GM18858 (cell line): ENCODE results near the gene PRKCE.

Experiments
- ATAC-seq: cut with Tn5 transposase; IDR thresholded peaks from one replicate; pipeline ENCODE4 v1.9.1; 2021; ENCODE audit not compliant: unreplicated experiment

The PRKCE gene

DNA sequence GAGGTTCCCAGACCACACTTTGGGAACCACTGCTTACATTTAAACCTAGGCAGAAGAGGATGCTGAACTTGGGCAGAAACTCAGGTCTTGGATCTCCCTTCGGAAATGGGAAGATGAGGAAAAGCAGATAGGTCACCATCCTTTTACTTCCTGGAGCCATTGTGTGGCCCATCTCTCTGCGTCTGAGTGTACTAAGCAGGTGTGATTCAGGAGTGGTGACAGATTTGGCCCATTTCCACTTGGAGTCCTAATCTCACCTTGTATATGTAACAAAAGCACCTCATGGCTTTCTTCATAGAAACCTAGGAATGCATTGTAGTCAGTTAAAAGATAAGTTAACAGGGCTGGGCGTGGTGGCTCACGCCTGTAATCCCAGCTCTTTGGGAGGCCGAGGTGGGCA is 71.0 kb downstream of the PRKCE start:
- ATAC-seq: no peak

DNA sequence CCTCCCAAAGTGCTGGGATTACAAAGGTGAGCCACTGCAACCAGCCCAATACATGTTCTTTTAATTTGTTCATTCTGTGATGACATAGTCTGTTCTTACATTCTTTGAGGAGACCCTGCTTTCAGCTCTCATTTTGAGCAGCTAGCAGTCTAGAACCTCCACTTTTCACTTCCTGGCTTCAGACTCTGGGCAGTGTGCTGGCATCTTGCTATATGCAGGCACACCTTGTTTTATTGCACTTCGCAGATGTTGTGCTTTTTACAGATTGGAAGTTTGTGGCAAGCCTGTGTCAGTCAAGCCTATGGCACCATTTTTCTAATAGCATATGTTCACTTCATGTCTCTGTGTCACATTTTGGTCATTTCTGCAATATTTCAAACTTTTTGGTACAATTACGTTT is 72.4 kb downstream of the PRKCE start:
- no peak for ATAC-seq

DNA sequence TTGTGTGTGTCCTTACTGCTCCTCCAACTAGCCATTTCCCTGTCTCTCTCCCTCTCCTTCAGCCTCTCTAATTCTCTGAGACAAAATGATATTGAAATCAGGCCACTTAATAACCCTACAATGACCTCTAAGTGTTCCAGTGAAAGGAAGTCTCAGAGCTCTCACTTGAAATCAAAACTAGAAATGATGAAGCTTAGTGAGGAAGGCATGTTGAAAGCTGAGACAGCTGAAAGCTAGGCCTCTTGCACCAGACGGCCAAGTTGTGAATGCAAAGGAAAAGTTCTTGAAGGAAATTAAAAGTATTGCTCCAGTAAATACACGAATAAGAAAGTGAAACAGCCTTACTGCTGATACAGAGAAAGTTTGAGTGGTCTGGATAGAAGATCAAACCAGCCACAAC is 72.9 kb downstream of the PRKCE start:
- ATAC-seq: no peak

DNA sequence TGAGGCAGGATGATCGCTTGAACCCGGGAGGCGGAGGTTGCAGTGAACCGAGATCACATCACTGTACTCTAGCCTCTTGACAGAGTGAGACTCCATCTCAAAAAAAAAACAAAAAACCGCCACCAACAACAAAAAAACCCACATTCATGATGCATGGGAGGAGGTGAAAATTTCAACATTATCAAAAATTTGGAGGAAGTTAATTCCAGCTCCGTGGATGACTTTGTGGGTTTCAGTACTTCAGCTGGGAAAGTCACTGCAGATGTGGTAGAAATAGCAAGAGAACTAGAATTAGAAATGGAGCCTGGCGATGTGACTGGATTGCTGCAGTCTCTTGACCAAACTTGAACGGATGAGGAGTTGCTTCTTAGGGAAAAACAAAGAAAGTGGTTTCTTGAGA is 74.3 kb downstream of the PRKCE start:
- no peak for ATAC-seq

DNA sequence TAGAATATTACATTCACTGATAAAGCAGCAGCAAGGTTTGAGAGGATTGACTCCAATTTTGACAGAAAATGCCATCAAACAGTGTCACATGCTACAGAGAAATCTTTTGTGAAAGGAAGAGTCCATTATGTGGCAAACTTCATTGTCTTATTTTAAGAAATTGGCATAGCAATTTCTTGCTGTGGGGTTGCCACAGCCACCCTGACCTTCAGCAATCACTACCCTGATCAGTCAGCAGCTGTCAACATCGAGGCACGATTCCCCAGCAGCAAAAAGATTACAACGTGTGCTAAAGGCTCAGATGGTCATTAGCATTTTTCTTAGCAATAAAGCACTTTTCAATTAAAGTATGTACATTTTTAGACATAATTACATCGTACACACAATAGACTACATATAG is 74.7 kb downstream of the PRKCE start:
- no peak for ATAC-seq

DNA sequence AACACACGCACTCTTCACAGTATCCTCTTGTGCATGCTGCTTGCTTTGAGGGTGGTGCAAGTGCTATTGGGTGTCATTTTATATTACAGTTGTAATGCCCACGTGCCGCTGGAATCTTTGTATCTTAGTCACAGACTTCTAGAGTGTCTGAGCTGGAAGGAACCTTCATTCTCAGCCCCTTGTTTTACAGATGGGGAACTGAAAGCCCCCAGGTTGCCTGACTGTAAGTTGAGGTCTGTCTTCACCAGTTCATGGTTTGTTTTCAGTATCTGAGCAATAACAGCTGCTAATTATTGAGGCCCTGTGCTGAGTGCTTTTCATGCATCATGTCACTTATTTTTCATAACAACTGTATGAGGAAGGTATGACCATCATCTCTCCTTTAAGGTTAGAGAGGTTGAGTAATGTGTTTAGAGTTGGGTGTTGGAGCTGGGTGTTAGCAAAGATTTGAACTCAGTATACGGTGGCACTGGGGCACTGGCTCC is 77.0 kb downstream of the PRKCE start:
- peak; percentile 76 for ATAC-seq

DNA sequence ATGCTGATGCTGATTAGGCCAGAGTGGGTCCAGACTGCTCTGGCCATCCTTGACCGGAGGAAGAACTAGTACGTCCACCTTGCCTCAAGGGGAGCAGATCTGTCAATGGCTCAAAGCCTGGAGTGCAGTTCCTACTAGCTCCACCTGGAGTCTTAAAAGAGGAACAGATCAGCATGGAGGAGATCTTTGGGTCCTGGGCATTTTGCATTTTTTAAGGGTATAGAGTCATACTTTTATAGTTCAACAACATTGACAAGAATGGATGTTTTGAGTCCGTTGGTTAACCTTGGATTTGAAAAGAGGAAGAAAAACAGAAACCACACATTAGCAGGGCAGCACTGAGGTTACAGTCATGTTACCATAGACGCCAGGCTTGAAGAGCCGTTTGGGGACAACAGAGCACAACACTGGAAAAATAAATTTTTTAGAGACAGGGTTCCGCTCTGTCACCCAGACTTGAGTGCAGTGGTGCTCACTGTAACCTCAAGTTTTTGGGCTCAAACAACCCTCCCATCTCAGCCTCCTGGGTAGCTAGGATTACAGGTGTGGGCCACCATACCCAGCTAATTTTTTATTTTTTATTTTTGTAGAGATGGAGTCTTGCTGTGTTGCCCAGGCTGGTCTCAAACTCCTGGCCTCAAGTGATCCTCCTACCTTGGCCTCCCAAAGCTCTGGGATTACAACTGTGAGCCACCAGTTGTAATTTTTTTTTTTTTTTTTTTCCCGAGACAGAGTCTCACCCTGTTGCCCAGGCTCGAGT is 78.5 kb downstream of the PRKCE start:
- ATAC-seq: peak; percentile 44

DNA sequence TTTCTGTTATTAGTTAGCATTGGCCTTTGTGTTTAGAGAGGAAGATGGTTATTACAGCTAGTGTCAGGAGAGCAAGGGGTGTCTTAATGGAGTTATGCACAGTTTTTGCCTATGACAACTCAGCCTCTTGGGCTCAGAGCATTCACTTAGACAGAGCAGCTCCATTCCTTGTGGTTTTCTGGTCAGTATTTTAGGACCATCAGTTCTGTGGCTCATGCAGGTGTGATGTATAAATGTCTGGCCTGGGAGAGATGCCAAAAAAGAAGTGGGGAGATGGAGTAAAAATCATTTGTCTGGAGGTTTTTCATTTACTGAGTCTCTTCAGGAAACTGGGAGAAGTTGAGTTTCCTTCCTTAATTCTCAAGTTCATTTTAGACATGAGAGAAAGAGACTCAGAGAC is 79.7 kb downstream of the PRKCE start:
- no peak for ATAC-seq

DNA sequence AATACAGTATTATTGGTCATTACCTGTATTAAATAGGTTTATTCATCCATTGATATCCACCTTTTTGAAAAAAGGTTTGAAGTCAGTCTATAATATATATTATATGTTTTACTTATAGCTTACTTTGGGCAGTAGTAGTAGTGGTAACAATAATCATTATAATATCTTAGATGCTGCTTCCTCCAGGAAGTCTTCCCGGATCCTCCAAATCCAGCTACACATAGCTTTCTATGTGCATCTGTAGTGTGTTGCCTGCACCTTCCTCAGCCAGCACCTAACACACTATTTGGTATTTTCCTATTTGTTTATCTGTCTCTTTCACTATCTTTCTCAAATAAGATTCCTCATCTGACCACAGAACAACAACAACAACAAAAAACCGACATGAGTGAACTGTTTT is 81.0 kb downstream of the PRKCE start:
- no peak for ATAC-seq

DNA sequence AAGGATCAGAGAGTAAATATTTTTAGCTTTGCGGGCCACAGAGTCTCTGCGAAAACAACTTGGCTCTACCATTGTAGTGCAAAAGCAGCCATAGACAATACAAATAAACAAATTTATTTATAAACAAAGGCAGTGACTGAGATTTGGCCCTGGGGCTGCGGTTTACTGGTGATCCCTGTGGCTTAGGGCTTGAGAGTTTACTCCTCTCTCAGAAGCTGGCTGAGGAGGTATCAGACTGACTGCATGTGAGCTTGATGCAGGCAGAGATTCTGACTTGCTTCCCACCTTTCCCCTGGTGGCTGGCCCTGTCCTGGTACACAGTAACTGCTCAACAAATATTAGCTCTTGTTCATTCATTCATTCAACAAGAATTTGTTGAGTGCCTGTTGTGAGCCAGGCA is 81.5 kb downstream of the PRKCE start:
- ATAC-seq: no peak

DNA sequence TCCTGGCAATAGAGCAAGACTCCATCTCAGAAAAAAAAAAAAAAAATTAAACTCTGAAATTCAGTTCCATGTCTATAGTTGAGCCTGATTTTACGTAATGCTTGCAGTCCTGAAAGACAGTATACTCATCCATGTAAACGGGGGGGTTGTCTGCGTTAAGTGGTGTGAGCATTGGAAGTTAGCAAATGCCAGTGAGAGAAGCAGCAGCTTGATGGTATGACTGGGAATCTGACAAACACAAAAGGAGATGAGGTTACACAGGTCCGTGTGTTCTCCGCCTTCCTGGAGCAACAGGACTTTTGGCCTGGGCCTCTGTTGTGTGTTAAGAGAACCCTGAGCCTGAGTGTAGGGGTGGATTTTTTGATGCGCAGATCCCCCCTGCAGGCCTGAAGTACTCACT is 82.9 kb downstream of the PRKCE start:
- ATAC-seq: no peak

DNA sequence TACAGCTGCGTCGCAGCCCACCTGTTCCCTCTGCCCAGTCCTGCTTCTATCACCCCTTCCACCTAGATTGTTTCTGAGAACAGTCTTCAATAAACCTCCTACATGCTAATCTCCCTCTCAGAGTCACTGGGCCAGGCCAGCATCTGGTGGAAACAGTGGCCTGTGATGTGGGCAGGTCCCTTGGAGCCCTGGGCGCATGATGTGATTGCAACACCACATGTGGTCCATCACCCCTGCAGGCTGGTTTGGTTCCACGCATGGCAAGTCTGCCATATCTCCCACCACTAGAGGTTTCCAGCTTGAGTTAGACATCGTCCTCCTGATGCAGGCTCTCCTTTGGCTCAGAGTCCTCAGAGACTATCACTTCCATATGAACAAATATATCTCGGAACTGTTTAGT is 83.5 kb downstream of the PRKCE start:
- ATAC-seq: no peak

DNA sequence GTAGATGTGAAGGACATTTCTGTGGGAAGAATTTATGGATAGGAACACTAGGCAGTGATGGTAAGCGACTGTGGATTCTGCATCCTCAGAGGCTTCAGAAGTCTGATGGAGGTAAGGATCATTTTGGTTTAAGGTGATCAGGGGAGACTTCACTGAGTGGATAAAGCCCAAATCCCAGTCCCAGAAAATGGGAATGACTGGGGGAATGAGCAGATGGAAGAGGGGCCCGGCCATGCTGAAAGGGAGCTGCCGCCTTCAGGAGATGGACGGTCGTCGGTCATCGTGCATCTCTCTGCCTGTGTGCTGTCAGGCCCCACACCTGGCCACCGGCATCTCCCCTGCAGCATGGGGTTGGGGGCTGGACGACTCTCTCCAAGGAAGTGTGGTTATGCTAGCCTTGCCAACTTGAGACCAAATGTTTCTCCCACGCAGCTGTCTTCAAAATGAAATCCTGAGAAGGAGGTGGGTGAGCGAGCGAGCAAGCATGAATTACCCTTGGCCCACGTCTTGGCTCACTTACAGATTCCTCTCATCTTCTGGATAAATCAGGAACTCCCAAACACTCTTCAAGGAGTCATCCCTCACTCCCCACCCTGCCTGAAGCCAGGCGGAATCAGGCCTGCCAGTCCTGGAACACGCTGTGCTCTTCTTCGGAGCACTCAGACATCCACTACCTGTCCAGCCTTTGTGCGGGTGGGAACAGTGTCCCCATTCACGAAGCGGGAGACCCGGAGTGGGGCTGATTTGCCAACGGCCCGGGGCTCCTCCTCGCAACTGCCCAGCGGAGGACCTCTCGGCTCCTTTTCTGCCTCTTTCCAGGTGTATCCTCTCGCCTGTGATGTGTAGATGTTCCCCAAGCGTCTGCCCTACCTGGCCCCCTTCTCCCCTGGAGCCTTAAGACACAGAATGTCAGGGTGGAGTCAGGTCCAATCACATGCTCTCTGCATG is 85.6 kb downstream of the PRKCE start:
- ATAC-seq: no peak

DNA sequence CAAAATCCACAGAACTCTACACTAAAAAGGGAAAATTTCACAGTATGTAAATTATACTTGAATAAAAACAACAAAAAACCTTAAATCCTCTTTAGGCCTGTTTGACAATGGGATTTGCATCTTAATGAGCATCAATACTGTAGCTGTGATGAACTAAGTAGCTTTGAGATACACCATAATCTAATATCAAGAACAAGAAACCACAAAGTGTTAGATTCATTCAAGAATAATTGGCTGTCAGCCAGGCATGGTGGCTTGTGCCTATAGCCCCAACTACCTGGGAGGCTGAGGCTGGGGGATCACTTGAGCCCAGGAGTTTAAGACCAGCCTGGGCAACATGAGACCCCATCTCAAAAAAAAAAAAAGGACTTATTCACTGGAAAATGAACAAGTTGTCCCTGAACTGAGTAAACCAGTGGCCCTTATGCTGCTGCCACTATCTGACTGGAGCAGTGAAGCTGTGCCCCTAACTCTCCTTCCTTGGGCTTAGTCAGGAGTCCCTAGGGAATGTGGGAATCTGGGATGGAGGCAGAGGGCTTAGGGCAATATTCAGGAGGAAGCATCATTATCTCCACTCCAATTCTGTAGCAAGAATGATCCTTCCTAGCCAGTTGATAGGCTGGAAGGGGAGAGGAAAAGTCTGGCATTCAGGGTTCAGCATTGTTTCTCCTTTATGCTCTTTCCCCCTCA is 88.5 kb downstream of the PRKCE start:
- ATAC-seq: no peak

DNA sequence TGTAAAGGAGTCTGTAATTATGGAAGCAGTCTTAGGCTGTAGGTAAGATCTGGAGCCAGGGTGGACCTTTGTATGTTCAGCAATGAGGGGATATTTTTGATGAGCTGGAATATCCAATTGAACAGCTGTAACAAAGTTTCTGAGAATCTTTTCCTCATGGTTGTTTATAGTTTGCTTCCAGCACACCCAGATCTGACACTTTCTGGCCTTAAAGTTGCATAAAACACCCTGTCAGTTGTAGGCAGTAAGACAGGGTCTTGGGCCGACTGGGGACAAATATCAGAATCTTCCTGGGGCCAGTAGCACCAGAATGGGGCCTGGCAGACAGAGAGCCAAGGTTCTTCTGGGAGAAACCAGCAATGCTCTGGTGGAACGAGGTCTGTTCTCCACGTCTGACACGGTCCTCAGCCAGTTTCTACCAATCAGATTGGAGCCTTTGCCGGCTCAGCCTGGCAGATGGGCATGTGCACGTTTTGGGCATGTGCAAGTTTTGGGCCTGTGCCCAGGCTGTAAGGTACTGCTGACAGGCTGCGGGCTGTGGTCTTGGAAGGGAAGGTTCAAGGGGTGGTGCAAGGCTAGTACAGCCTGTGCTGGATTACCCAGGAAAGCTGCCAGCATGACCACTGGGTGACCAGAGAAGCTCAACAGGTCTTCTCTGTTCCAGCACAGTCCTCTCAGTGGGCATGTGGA is 89.8 kb downstream of the PRKCE start:
- ATAC-seq: no peak

DNA sequence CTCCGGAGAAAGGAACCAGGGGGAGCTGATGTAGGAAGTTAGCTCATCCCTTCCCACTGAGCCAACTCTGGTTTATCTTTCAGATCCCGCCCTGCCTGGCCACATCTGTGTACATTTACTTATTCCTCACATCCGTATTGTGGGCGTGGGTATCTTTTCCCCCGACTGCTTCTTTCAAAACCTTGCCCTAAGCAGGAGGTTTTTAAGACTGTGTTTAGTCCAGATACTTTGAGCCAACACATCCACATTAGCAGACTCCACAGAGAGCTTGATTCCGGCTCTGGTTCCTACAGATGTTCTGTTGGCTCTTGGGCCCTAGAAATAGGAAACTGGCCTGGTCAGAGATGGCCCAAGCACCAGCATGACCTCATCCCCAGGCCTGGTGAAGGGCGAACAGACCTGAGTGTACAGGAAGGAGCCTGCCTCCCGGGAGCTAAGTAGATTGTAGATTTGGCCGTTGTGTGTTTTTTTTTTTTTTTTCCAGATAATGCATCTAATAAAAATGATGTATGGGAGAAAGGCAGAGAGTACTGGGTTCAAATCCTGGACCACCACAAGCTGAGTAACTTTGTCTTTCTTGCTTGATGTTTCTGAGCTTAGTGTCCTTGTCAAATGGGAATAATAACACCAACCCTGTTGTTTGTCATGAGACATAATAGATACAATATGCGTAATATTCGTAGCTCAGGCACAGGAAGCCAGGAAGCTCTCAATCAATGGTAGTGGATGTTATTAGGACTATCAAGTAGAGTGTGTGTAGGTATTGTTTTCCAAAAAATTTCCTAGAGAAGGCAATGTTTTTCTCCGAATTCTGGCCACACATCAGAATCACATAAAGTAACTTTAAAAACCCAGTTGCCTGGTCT is 92.3 kb downstream of the PRKCE start:
- ATAC-seq: no peak

DNA sequence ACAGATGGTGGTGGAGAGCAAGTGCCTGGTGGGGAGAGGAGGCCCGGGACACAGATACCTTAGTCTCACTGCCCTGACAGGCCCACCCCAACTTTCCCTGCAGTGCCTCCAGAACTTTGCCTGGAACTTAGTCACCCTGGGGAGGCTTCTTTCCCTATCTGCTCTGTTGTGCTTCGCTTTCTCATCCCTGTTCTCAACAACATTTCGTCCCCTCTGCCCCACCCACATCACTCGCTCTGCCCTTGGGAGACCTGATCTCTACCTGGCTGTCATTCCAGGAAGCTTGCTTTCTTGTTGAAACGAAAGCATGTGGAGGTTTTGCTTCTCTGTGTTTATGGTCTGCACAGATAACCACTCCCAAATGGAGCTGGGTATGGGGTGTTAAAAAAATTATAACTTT is 93.8 kb downstream of the PRKCE start:
- ATAC-seq: no peak

DNA sequence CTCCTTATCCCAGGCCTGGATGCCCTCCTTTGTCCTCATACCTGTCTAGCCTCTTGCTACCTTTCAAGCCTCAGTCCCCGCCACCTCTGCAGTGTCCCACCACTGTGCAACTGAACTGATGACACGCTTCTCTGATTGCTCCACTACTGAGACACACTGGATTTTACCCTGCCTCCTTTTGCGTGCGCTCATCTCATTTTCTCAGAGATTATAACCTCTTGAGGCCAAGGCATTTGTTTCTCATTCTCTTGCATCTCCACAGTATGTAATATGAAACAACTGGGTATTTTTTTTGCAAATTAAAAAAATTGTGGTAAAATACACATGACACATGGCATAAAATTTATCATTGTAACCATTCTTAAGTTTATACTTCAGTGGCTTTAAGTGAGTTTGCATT is 95.4 kb downstream of the PRKCE start:
- ATAC-seq: no peak

DNA sequence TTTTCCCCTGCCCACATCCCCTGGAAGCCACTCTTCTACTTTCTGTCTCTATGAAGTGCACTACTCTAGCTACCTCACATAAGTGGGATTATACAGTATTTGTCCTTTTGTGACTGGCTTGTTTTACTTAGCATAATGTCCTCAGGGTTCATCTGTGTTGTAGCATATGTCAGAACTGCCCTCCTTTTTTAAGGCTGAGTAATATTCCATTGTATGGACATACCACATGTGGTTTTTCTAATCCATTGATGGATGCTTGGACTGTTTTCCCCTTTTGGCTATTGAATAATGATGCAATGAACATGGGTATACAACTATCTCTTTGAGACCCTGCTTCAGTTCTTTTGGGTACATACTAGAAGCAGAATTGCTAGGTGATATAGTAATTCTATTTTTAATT is 95.9 kb downstream of the PRKCE start:
- ATAC-seq: no peak

DNA sequence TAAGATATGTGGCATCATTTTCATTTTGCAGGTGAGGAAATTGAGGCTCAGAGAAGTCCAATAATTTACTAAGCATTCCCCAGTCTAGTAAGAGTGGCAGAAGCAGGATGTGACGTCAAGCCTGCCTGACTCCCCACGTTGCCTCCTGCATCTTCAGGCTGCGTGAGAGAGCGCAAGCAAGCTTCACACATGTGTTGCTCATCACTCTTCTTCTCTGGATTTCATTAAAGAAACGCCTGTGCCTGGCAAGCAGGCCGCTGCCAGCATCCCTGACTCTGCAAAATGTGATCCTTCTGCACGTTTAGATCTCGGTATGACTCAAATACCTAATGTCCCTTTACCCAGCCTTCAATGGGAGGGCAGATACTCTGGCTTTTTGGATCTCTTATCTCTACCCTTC is 96.8 kb downstream of the PRKCE start:
- ATAC-seq: no peak
